ENCODE measurements around the gene BBS9.

GRCh38 chr7:33582533-33582932 lies 453.2 kb downstream of the BBS9 start:
- no peak for TF ChIP-seq CTCF (conservative IDR thresholded peaks at IDR 0.05; ENCODE audit: low read length)
- TF ChIP-seq EZH2phosphoT487 (IDR thresholded peaks at IDR 0.05; ENCODE audit: borderline replicate concordance), result no peak

All from Loucy (cell line).